Chondrocyte (in vitro differentiated cells): ENCODE results near the gene LAP3. TPM values are rescaled to one million over a fixed set of nuclear protein-coding genes. Genes with fewer than 3 reads are reported as not detected.
A peak's percentile ranks its signal among the peaks of the same experiment; 100 is the strongest.

Experiments
- DNase-seq: peaks from one replicate; pipeline ENCODE4 v3.0.0; 2021; ENCODE audit warnings: mixed read lengths, low spot score
- H3K27ac Mint-ChIP-seq: one replicate; pipeline ENCODE4 v1.8.0; 2021; ENCODE audit warnings: mild to moderate bottlenecking, moderate library complexity, mixed read lengths; ENCODE audit not compliant: unreplicated experiment
- H3K27me3 Mint-ChIP-seq: 2 replicates; pipeline ENCODE4 v1.8.0; 2021; ENCODE audit warnings: low read depth, mixed read lengths
- H3K36me3 Mint-ChIP-seq: 2 replicates; pipeline ENCODE4 v1.8.0; 2021; ENCODE audit warnings: low read depth, mixed read lengths
- H3K4me1 Mint-ChIP-seq: 2 replicates; pipeline ENCODE4 v1.8.0; 2021; ENCODE audit warnings: low read depth, mild to moderate bottlenecking, mixed read lengths
- H3K4me3 Mint-ChIP-seq: one replicate; pipeline ENCODE4 v1.8.0; 2021; ENCODE audit warnings: mild to moderate bottlenecking, moderate library complexity, mixed read lengths; ENCODE audit not compliant: unreplicated experiment
- H3K9me3 Mint-ChIP-seq: 2 replicates; pipeline ENCODE4 v1.8.0; 2021; ENCODE audit warnings: low read depth, mixed read lengths
- CTCF ChIP-seq: fragments of 200-600 bp; sonication (generic); IDR thresholded peaks from 2 replicates; pipeline ENCODE4 v1.5.0; 2021; ENCODE audit warnings: antibody characterized with exemption, mild to moderate bottlenecking, moderate library complexity
- total RNA-seq: library from RNA; stranded (reverse); gene quantifications from 3 replicates; pipeline ENCODE4 v1.2.1, GENCODE V29; 2021

Gene LAP3
- total RNA-seq, 1 donor from 2014 or later: 38.5 TPM

GRCh38 chr4:17635056-17635455, 58.1 kb downstream of the LAP3 start:
- DNase-seq: no peak
- Mint-ChIP-seq H3K4me1 (peaks cover 3% of the 10 kb centered on the region), H3K9me3 (no peaks in the 10 kb centered on the region), H3K27me3 (no peaks in the 10 kb centered on the region), H3K36me3 (peaks cover 10% of the 10 kb centered on the region), H3K27ac (no peak overlapping the region), H3K4me3 (no peak overlapping the region)
- TF ChIP-seq CTCF: no peak

- Mint-ChIP-seq H3K9me3 (no peaks in the 10 kb centered on the region), H3K36me3 (peaks cover 10% of the 10 kb centered on the region), H3K27ac (no peak overlapping the region), H3K4me1 (peaks cover 3% of the 10 kb centered on the region), H3K4me3 (no peak overlapping the region), H3K27me3 (no peaks in the 10 kb centered on the region)
- no peak for TF ChIP-seq CTCF
- no peak for DNase-seq
These were observed 59.3 kb downstream of the LAP3 start for GRCh38 chr4:17636341-17636695.

- no peak for DNase-seq
- peak; percentile 92 for TF ChIP-seq CTCF
- Mint-ChIP-seq H3K27me3 (no peaks in the 10 kb centered on the region), H3K36me3 (peaks cover 8% of the 10 kb centered on the region), H3K4me3 (no peak overlapping the region), H3K27ac (no peak overlapping the region), H3K4me1 (peaks cover 3% of the 10 kb centered on the region), H3K9me3 (no peaks in the 10 kb centered on the region)
These were observed 60.0 kb downstream of the LAP3 start for GRCh38 chr4:17636696-17637622.

- DNase-seq: no peak
- Mint-ChIP-seq H3K36me3 (peaks cover 9% of the 10 kb centered on the region), H3K4me3 (no peak overlapping the region), H3K4me1 (peaks cover 3% of the 10 kb centered on the region), H3K9me3 (peaks cover 16% of the 10 kb centered on the region), H3K27ac (no peak overlapping the region), H3K27me3 (no peaks in the 10 kb centered on the region)
- no peak for TF ChIP-seq CTCF
These were observed 62.1 kb downstream of the LAP3 start for GRCh38 chr4:17639136-17639535.

- H3K27me3 Mint-ChIP-seq: no peaks in the 10 kb centered on the region
- DNase-seq: no peak
- H3K27ac Mint-ChIP-seq: no peak overlapping the region
- TF ChIP-seq CTCF: no peak
- H3K9me3 Mint-ChIP-seq: peaks cover 24% of the 10 kb centered on the region
- H3K4me1 Mint-ChIP-seq: no peaks in the 10 kb centered on the region
- no peak overlapping the region for H3K4me3 Mint-ChIP-seq
- H3K36me3 Mint-ChIP-seq: peaks cover 5% of the 10 kb centered on the region
These were observed 65.4 kb downstream of the LAP3 start for GRCh38 chr4:17642398-17642783.
